Neural crest cell (in vitro differentiated cells): ENCODE measurements around the gene CSTF3. TPM values are rescaled to one million over a fixed set of nuclear protein-coding genes. Genes with fewer than 3 reads are reported as not detected.

Experiments used
- DNase-seq: peaks from one replicate; pipeline ENCODE4 v3.0.0; 2021; ENCODE audit warnings: low read depth, mixed read lengths, low spot score
- H3K27ac Mint-ChIP-seq: one replicate; pipeline ENCODE4 v1.8.0; 2021; ENCODE audit warnings: mild to moderate bottlenecking, mixed read lengths; ENCODE audit not compliant: unreplicated experiment
- H3K27me3 Mint-ChIP-seq: 2 replicates; pipeline ENCODE4 v1.8.0; 2021; ENCODE audit warnings: low read depth, mild to moderate bottlenecking, mixed read lengths
- H3K36me3 Mint-ChIP-seq: 2 replicates; pipeline ENCODE4 v1.8.0; 2021; ENCODE audit warnings: low read depth, mild to moderate bottlenecking, mixed read lengths
- H3K4me1 Mint-ChIP-seq: 2 replicates; pipeline ENCODE4 v1.8.0; 2021; ENCODE audit warnings: mixed read lengths
- H3K4me3 Mint-ChIP-seq: one replicate; pipeline ENCODE4 v1.8.0; 2021; ENCODE audit warnings: mild to moderate bottlenecking, mixed read lengths
- H3K9me3 Mint-ChIP-seq: 2 replicates; pipeline ENCODE4 v1.8.0; 2021; ENCODE audit warnings: mixed read lengths
- CTCF ChIP-seq: fragments of 200-600 bp; sonication (generic); conservative IDR thresholded peaks from 2 replicates; pipeline ENCODE4 v1.5.0; 2021; ENCODE audit warnings: antibody characterized with exemption, mild to moderate bottlenecking
- total RNA-seq: library from RNA; stranded (reverse); gene quantifications from 2 replicates; pipeline ENCODE4 v1.2.1, GENCODE V29; 2021

Gene CSTF3
- total RNA-seq, 1 donor from 2014 or later = 72.1 TPM

GRCh38 chr11:33044285-33044756, 117.0 kb downstream of the CSTF3 start:
- no peak for DNase-seq
- Mint-ChIP-seq H3K27ac (no peak overlapping the region), H3K4me3 (no peak overlapping the region), H3K9me3 (peaks cover 4% of the 10 kb centered on the region), H3K36me3 (peaks cover 36% of the 10 kb centered on the region), H3K4me1 (peaks cover 13% of the 10 kb centered on the region), H3K27me3 (no peaks in the 10 kb centered on the region)
- TF ChIP-seq CTCF = no peak

DNA sequence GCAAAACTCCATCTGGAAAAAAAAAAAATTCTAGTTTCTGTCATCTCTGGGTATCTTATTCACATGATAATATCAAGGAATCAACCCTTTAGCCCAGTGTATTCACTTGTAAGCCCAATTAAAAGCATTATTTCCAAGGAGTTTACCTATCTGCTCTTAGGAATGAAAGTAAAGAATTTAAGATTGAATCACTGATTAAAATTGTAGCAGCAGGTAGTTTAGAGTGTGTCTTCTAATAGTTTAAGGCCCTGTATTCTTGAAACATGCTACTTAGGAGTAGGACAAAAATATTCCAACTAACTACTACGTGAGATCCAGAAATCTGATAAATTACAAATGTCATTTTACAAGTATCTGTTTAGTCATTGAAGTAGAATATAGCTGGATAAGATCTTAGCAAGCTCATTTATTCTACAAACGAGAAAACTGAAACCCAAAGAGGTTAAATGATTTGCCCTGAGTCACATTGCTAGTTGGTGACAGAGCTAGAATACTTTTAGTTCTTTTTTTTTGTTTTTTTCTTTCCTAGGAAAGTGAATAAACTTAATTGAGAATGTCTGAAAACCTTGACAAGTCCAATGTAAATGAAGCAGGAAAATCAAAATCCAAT, 118.0 kb downstream of the CSTF3 start:
- Mint-ChIP-seq H3K9me3 (peaks cover 4% of the 10 kb centered on the region), H3K27ac (no peak overlapping the region), H3K4me3 (peak overlapping the region; percentile 18), H3K27me3 (no peaks in the 10 kb centered on the region), H3K36me3 (peaks cover 36% of the 10 kb centered on the region), H3K4me1 (peaks cover 20% of the 10 kb centered on the region)
- DNase-seq = no peak
- no peak for TF ChIP-seq CTCF

DNA sequence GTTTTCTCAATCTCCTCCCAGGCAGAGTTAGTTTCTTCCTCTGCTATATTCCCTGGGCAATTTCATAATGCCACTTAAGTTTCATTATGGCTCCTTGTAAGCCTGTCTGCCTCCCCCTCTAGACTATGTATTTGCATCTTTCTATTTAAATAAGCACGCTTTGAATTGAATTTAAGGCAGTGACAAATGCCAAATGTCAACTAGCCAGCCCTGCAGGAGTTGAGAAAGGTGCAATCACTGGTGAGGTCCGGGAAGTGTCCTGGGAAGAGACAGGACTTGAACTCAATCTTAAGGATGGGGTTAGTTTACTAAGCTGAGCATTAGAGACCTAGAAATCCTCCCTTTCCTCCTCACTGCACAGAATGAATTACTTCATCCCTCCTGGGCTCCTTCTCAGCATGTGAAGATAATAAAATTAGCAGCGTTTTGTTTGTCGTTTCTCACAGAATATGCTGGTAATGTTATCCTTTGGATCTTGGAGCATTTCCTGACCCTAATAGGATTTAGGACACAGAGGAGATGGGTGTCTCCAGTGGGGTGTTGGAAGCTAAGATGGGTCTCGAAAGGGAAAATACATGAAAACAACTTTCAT, 120.3 kb downstream of the CSTF3 start:
- H3K36me3 Mint-ChIP-seq = peaks cover 22% of the 10 kb centered on the region
- H3K4me3 Mint-ChIP-seq = peak overlapping the region; percentile 98
- no peak overlapping the region for H3K27ac Mint-ChIP-seq
- H3K9me3 Mint-ChIP-seq = peaks cover 4% of the 10 kb centered on the region
- peaks cover 20% of the 10 kb centered on the region for H3K4me1 Mint-ChIP-seq
- TF ChIP-seq CTCF = no peak
- no peaks in the 10 kb centered on the region for H3K27me3 Mint-ChIP-seq
- no peak for DNase-seq

DNA sequence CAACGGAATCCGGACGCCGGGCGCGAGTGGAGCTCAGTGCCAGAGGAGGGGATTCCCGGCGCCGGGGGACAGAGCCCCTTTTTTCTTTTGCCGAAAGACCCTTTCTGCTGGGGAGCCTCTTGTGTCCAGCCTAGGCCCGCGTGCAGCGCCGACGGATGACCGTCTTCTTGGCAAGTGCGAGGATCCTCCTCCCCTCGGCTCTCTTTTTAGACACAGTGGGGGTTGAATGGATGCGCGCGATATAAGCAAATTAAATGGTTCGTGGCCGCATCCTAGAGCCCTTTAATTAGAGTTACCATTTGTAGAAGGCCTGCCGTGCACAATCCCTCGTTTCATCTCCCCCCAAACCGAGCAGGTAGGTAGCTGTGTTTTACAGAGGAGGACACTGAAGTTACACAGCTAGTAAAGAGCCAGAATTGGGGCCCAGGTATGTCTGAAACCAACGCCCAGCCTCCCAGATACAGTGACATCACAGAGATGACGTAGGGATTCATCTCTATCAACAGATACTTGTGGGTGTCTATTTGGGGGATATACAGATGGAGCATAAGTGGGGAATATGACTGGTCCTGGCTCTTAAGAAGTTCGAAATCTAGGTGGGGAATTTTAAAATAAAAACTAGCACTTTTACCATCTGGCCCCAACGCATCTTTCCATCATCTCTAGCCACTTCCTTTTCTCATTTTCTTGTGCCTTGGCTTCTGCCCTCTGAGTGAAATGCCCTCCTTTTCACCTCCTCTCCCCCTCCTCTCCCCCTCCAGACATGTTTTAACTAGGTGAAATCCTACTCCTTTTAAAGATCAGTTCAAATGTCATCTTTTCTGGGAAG, 121.0 kb downstream of the CSTF3 start:
- no peaks in the 10 kb centered on the region for H3K27me3 Mint-ChIP-seq
- H3K27ac Mint-ChIP-seq = peak overlapping the region; percentile 94
- H3K36me3 Mint-ChIP-seq = peaks cover 16% of the 10 kb centered on the region
- TF ChIP-seq CTCF = no peak
- DNase-seq = no peak
- H3K4me3 Mint-ChIP-seq = peak overlapping the region; percentile 98
- peaks cover 20% of the 10 kb centered on the region for H3K4me1 Mint-ChIP-seq
- H3K9me3 Mint-ChIP-seq = no peaks in the 10 kb centered on the region

DNA sequence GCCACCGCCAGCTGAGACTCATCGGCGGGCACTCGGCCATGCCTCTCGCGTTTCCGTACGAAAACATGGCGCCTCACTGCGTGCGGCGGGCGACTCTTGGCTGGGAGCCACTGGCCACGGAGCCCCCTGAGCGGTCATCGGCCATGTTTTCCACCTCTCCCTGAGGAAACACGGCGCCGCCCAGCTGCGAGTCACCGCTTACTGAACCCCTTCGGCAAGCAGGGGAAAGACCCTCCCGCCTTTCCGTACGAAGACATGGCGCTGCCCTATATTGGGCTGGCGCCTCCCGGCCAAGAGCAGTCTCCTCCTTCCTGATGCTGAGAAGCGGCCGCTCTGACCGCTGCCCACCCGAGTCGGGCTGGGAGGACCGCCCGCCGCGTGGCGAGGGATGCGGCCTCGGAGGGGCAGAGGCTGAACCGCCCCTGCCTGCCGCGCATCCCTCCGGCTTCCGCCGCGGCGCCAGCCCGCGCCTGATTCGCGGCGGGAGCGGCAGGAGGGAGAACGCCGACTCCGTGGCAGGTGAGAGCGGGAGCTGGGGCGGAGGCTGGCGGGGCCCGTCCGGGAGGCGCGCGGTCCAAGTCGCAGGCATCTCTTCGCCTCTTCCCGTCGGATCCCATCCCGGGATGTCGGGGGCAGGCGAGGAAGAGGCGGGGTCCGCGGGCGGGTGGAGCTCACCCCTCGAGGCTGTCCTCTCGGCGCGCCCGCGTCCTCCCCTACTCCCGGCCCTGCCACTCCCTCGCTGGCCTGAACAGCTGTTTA, 121.8 kb downstream of the CSTF3 start, which contains the start of gene TCP11L1:
TCP11L1 (plus strand) TSS at position 299 of the 759 bp plus-strand sequence. CDS start 4,202 bp downstream, outside the sequence.
- H3K9me3 Mint-ChIP-seq = no peaks in the 10 kb centered on the region
- DNase-seq = peak; percentile 85

More for the DNA sequence above, 121.8 kb downstream of the CSTF3 start, which contains the start of gene TCP11L1:
- Mint-ChIP-seq H3K27ac (peak within 1 kb of the TSS; percentile 99), H3K36me3 (peaks cover 9% of the 10 kb centered on the region), H3K4me1 (peaks cover 20% of the 10 kb centered on the region), H3K4me3 (peak within 1 kb of the TSS; percentile 98), H3K27me3 (no peaks in the 10 kb centered on the region)
- no peak for TF ChIP-seq CTCF
